Ovary (tissue), 9 donors: ENCODE data around the gene SNAI3. TPM values are rescaled to one million over a fixed set of nuclear protein-coding genes. Genes with fewer than 3 reads are reported as not detected.

Experiments
- DNase-seq, 5 donors: peaks; one replicate each; pipeline ENCODE4 v3.0.0-alpha.2; 2019 to 2020
- H3K27ac ChIP-seq, 2 donors: fragments of 200-600 bp; one replicate each; pipeline versions ENCODE4 v1.5.1 to v1.8.0; 2019 to 2022
- H3K27me3 ChIP-seq: fragments of 200-600 bp; one replicate; pipeline ENCODE4 v1.8.0; 2022
- H3K36me3 ChIP-seq: fragments of 200-600 bp; sonication (generic); one replicate; pipeline ENCODE4 v1.5.1; 2019
- H3K4me1 ChIP-seq: one replicate; pipeline ENCODE4 v1.8.1; 2013; ENCODE audit warnings: mild to moderate bottlenecking, moderate library complexity; ENCODE audit not compliant: insufficient read depth
- H3K4me3 ChIP-seq: fragments of 200-600 bp; sonication (generic); one replicate; pipeline ENCODE4 v1.5.1; 2017
- H3K9me3 ChIP-seq, 2 donors: fragments of 200-600 bp in 1 of 2; sonication (generic) in 1 of 2; one replicate each; pipeline versions ENCODE4 v1.5.1 to v1.8.1; 2013 to 2019; ENCODE audit warnings: mild to moderate bottlenecking in 1 of 2, moderate library complexity in 1 of 2
- EP300 ChIP-seq: sonication (generic); formaldehyde crosslinking; IDR thresholded peaks from one replicate; pipeline ENCODE4 v1.6.1; 2017; ENCODE audit warnings: antibody characterized with exemption
- POLR2A ChIP-seq: fragments of 450-650 bp; IDR thresholded peaks from one replicate; pipeline ENCODE4 v1.6.1; 2017; ENCODE audit warnings: antibody characterized with exemption, mild to moderate bottlenecking, moderate library complexity
- WGBS, 3 donors: extraction: QIAGEN DNeasy Blood & Tissue Kit in 1 of 3; methylation state at CpG; one replicate each; pipeline versions ENCODE4 v1.1.5 to v1.1.7; 2013 to 2017; 5-methylcytosine and 5-hydroxymethylcytosine counted together
- intact Hi-C, 4 donors: fragments of 100-400 bp; cut with DNase I; formaldehyde crosslinking; loops; one replicate each; pipeline versions ENCODE4 v1.11.0 to v1.15.1; 2022 to 2023
- polyA plus RNA-seq, 2 donors: library from polyadenylated mRNA; stranded (reverse); fragments of 200-250 nt in 1 of 2; fragments of 350-450 nt in 1 of 2; fragmentation: Illumina TruSeq in 1 of 2; extraction: RNeasy Lipid Tissue Mini Kit (QIAGEN cat#74804) in 1 of 2; gene quantifications; one replicate each; pipeline ENCODE4 v1.2.3, GENCODE V29; 2013 to 2014
- total RNA-seq, 7 donors: library from RNA; depleted of rRNA in 2 of 7; stranded (reverse); fragments of >200 nt in 2 of 7; fragmentation: NEBNext Ultra II Directional in 3 of 7; extraction: Animal tissue kit (Norgen Biotek cat#: 25700) in 3 of 7; gene quantifications; one replicate each; pipeline versions ENCODE4 v1.1.0 to v1.2.4, GENCODE V29; 2016 to 2023
- TF ChIP-seq, protein P1 (sequence below), 3 donors: fragments of 450-650 bp in 2 of 3; fragments of 200-600 bp in 1 of 3; IDR thresholded peaks; one replicate each; pipeline versions ENCODE4 v1.5.1 to v1.8.0; 2016 to 2022; ENCODE audit warnings: antibody characterized with exemption in 3 of 3, mild to moderate bottlenecking in 1 of 3
- donor health status: DM: no; HTN: no; CAD: no; lungs with moderate emphysema.
- donor health status: DM: no; HTN: no; CAD: no.
- donor health status: Bipolar disorder and iron deficiency.
- donor health status: DM: yes; HTN: yes; CAD: no.
- donor health status: DM: no; HTN: no; CAD: no.
- donor health status: DM: yes; HTN: yes; CAD: no.

Gene SNAI3
- total and polyA plus RNA-seq, 9 donors, result 0.12 to 1.0 (median 0.28) TPM; not detected in 4

DNA sequence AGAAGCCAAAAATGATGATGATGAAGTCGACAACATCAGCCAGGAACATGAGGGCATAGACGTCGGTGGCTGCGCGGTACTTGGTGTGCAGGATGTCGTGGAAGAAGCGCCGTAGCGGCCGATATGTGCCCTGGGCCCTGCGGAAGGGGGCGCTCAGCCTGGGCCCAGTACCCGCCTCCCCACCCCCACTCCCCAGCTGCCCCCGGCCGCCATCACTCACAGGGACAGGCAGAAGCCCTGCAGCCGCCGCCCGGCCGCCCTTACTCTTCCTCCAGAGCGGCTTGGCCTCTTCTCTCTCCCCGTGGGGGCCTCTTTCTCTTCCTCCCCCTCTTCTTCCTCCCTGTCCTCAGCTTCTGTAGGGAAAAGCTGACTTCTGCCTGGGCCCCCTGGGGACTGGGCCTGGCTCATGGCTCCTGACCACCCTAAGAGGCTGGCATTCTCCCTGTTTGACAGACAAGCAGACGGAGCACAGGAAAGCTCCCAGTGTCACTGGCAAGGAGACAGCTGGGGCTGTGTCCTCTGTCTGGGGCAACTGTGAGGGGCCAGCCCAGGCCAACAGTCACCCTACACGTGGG lies 34.2 kb upstream of the SNAI3 start:
- H3K4me1 ChIP-seq, result no peaks in the 10 kb centered on the region
- no peaks in the 10 kb centered on the region for H3K27me3 ChIP-seq
- no peak overlapping the region for H3K4me3 ChIP-seq
- TF ChIP-seq, protein P1, sequence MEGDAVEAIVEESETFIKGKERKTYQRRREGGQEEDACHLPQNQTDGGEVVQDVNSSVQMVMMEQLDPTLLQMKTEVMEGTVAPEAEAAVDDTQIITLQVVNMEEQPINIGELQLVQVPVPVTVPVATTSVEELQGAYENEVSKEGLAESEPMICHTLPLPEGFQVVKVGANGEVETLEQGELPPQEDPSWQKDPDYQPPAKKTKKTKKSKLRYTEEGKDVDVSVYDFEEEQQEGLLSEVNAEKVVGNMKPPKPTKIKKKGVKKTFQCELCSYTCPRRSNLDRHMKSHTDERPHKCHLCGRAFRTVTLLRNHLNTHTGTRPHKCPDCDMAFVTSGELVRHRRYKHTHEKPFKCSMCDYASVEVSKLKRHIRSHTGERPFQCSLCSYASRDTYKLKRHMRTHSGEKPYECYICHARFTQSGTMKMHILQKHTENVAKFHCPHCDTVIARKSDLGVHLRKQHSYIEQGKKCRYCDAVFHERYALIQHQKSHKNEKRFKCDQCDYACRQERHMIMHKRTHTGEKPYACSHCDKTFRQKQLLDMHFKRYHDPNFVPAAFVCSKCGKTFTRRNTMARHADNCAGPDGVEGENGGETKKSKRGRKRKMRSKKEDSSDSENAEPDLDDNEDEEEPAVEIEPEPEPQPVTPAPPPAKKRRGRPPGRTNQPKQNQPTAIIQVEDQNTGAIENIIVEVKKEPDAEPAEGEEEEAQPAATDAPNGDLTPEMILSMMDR (IDR thresholded peaks at IDR 0.05), result no peak
- TF ChIP-seq POLR2A (no peak), EP300 (no peak)
- H3K9me3 ChIP-seq, result no peaks in the 10 kb centered on the region
- no peaks in the 10 kb centered on the region for H3K36me3 ChIP-seq
- 88 to 92% (median 91%) methylated on average over 23 of the region's 23 CpGs for WGBS, 3 donors
- intact Hi-C loops, result no loop called here
- DNase-seq, result no peak
- H3K27ac ChIP-seq, result no peak overlapping the region

DNA sequence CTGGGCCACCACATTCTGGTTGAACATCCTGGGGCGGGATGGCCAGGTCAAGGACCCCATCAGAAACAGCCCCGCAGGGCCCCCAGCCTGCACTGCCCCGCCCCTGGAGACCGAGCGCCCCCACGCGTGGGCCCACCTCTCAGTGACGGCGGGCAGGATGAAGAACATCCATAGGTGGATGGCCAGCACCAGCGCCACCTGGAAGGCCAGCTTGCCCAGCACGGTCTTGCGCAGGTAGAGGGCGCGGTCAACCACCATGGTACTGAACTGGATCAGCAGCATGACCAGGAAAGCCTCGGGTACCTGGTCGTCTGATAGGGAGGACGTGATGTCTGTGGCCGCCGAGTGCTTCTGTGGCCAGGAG lies 33.6 kb upstream of the SNAI3 start:
- H3K9me3 ChIP-seq, result no peaks in the 10 kb centered on the region
- H3K27ac ChIP-seq, result no peak overlapping the region
- intact Hi-C loops, result no loop called here
- no peak for DNase-seq
- WGBS, 3 donors, result 92 to 94% (median 92%) methylated on average over 18 to 19 of the region's 19 CpGs
- TF ChIP-seq EP300, result no peak
- TF ChIP-seq, protein P1 (IDR thresholded peaks at IDR 0.05), result no peak
- no peak for TF ChIP-seq POLR2A
- H3K36me3 ChIP-seq, result no peaks in the 10 kb centered on the region
- no peak overlapping the region for H3K4me3 ChIP-seq
- H3K27me3 ChIP-seq, result no peaks in the 10 kb centered on the region
- no peaks in the 10 kb centered on the region for H3K4me1 ChIP-seq

DNA sequence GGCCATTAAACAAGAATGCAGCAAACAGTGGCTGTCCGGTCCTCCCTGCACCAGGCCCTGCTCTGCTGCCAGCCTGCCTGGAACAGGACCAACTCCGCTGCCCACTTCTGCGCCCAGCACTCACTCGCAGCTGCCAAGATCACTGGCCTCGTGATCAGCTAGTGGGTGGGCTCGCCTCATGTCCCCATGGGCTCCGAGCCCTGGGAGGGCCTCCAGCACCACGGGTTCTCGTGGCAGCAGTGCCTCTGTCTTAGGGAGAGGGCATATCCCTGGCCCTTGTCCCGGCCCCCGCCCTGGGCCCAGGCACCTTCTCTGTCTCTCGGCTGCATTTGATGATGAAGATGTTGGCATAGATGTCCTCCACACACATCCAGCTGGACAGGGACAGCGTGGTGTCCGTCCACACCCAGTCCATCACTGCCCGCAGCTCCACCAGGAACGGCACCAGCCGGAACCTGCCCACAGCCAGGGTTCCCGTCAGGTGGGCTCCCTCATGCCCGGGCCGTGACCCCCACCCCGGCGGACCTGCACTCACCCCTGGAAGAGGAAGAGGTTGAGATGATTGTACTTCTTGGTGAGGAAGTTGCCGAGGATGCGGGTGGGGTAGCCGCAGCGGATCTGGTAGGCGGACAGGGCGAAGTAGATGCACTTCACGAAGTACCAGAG lies 33.1 kb upstream of the SNAI3 start:
- no peaks in the 10 kb centered on the region for H3K4me1 ChIP-seq
- no peaks in the 10 kb centered on the region for H3K27me3 ChIP-seq
- TF ChIP-seq, protein P1 (IDR thresholded peaks at IDR 0.05), result no peak
- TF ChIP-seq EP300 (no peak), POLR2A (no peak)
- H3K27ac ChIP-seq, result no peak overlapping the region
- intact Hi-C loops, result no loop called here
- no peaks in the 10 kb centered on the region for H3K36me3 ChIP-seq
- no peaks in the 10 kb centered on the region for H3K9me3 ChIP-seq
- no peak overlapping the region for H3K4me3 ChIP-seq
- no peak for DNase-seq
- WGBS, 3 donors, result 89 to 93% (median 91%) methylated on average over 28 to 29 of the region's 29 CpGs

DNA sequence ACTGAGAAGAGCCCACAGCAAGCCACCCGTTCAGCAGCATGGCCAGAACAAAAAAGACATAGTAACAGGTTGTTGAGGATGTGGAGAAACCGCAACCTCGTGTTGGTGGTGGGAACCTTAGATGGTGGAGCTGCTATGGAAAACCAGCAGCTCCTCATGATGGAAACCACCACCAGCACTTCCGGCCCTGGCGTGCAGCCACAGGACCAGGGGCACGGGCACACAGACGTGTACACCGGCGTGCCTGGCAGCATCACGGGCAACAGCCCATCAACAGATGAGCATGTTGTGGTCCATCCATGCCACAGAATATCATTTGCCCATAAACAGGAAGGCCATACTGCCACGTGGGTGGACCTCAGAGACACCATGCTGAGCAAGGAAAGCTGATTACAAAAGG lies 31.9 kb upstream of the SNAI3 start:
- DNase-seq, result no peak
- Histone ChIP-seq H3K27ac (no peak overlapping the region), H3K4me3 (no peak overlapping the region), H3K36me3 (no peaks in the 10 kb centered on the region), H3K9me3 (no peaks in the 10 kb centered on the region), H3K4me1 (no peaks in the 10 kb centered on the region), H3K27me3 (no peaks in the 10 kb centered on the region)
- 86 to 89% (median 87%) methylated on average over 11 of the region's 11 CpGs for WGBS, 3 donors
- TF ChIP-seq, protein P1 (IDR thresholded peaks at IDR 0.05), result no peak
- TF ChIP-seq EP300, result no peak
- TF ChIP-seq POLR2A, result no peak
- intact Hi-C loops, result no loop called here
